Smooth muscle cell (in vitro differentiated cells): ENCODE measurements around the gene RABAC1. TPM values are rescaled to one million over a fixed set of nuclear protein-coding genes. Genes with fewer than 3 reads are reported as not detected.
"Not testable (repeated sequence)": the region's sequence is repeated elsewhere in the genome, so short reads cannot be mapped to it uniquely, and the experiment has no call there.

Experiments
- DNase-seq: peaks from one replicate; lab custom pipeline; 2025; ENCODE audit not compliant: unreplicated experiment; lab: John Stamatoyannopoulos, UW
- H2AFZ ChIP-seq: fragments of 200-600 bp; sonication (generic); 2 replicates; pipeline ENCODE4 v1.6.0; 2016; ENCODE audit warnings: antibody characterized with exemption, low read depth, mild to moderate bottlenecking
- H3F3A ChIP-seq: fragments of 200-600 bp; sonication (generic); 2 replicates; pipeline ENCODE4 v1.6.0; 2017; ENCODE audit warnings: antibody characterized with exemption, low read depth
- H3K27ac ChIP-seq: fragments of 200-600 bp; sonication (generic); 2 replicates; pipeline ENCODE4 v1.5.1; 2016; ENCODE audit warnings: low read depth, mild to moderate bottlenecking
- H3K27me3 ChIP-seq: fragments of 200-600 bp; sonication (generic); 2 replicates; pipeline ENCODE4 v1.6.1; 2016; ENCODE audit warnings: low read depth, mild to moderate bottlenecking
- H3K36me3 ChIP-seq: fragments of 200-600 bp; sonication (generic); 2 replicates; pipeline ENCODE4 v1.5.1; 2016; ENCODE audit warnings: low read depth
- H3K4me1 ChIP-seq: fragments of 200-600 bp; sonication (generic); 2 replicates; pipeline ENCODE4 v1.5.1; 2016; ENCODE audit warnings: low read depth
- H3K4me2 ChIP-seq: fragments of 200-600 bp; sonication (generic); 2 replicates; pipeline ENCODE4 v1.6.0; 2016; ENCODE audit warnings: mild to moderate bottlenecking
- H3K4me3 ChIP-seq: fragments of 200-600 bp; sonication (generic); 2 replicates; pipeline ENCODE4 v1.5.1; 2016; ENCODE audit warnings: mild to moderate bottlenecking
- H3K79me2 ChIP-seq: fragments of 200-600 bp; sonication (generic); 2 replicates; pipeline ENCODE4 v1.6.0; 2016; ENCODE audit warnings: low read depth, mild to moderate bottlenecking
- H3K9ac ChIP-seq: fragments of 200-600 bp; sonication (generic); 2 replicates; pipeline ENCODE4 v1.6.0; 2016; ENCODE audit warnings: low read depth
- H3K9me3 ChIP-seq: fragments of 200-600 bp; sonication (generic); replicated peaks from 2 replicates; pipeline ENCODE4 v1.5.1; 2016; ENCODE audit warnings: low read depth
- H4K20me1 ChIP-seq: fragments of 200-600 bp; sonication (generic); 2 replicates; pipeline ENCODE4 v1.6.0; 2016; ENCODE audit warnings: low read depth
- CTCF ChIP-seq: fragments of 200-600 bp; sonication (generic); IDR thresholded peaks from 2 replicates; pipeline ENCODE4 v1.5.1; 2017; ENCODE audit warnings: borderline replicate concordance, mild to moderate bottlenecking, antibody characterized with exemption; ENCODE audit not compliant: insufficient read depth, poor library complexity, severe bottlenecking
- WGBS: methylation state at CpG from one replicate; pipeline ENCODE4 v1.1.7; 2016; ENCODE audit warnings: low lambda C conversion rate; 5-methylcytosine and 5-hydroxymethylcytosine counted together
- polyA plus RNA-seq: library from polyadenylated mRNA; unstranded; fragments of >200 nt; fragmentation: Nextera tagmentation; extraction: Ambion mirVana; gene quantifications from 2 replicates; pipeline ENCODE4 v1.2.1, GENCODE V29; 2016
- total RNA-seq: library from RNA; depleted of rRNA; stranded (reverse); fragments of >200 nt; gene quantifications from 2 replicates; pipeline ENCODE4 v1.2.3, GENCODE V29; 2014

The RABAC1 gene
- total and polyA plus RNA-seq, 2 experiments from 2014 or later = 304 to 581 TPM

DNA sequence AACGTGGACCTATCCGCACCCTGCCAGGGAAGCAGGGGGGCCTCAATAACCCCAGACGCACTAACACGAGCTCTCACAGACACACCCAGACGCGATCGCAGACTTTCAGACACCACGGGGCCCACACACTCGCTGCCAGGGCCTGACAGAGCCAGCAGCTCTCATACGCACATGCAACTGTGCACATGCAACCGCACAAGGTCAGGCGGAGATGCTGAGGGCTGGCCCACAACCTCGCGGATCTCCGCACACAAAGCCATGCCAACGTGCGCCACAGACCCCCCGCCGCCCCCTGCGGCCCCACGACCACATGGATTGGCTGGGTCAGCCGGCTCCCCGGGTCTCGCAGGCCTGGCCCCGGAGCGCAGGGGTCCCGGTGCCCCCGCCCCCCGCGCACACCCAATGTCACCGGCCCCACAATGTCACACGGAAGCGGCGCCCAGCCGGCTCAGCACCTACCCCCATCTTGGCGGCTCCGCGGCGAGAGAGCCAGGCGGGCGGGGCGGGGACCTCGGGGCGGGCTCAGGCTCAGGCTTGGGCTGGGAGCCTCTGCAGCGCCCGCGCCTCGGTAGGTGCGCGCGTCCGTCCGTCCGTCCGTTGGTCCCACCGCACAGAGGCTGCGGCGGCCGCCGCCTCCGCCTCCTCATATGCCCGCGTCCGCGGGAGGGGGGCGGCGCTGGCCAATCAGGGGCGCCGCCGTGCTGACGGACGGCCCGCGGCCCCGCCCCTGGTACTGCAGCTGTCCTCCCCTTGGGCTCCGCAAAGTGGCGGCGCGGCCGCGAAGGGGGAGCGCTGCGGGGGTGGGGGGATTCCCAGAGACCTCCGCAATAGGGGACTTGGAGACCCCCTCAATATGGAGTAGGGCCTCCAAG lies 34.7 kb upstream of the RABAC1 start, which contains the start of gene ATP1A3:
ATP1A3 (minus strand) TSS at position 619 of the 872 bp plus-strand sequence; CDS start at position 465, 154 bp downstream.
- no peaks in the 10 kb centered on the region for H3K36me3 ChIP-seq
- H3K9me3 ChIP-seq = no peaks in the 10 kb centered on the region
- H4K20me1 ChIP-seq = no peaks in the 10 kb centered on the region
- no peak within 1 kb of the TSS for H2AFZ ChIP-seq
- DNase-seq = no peak
- H3K4me1 ChIP-seq = peaks cover 4% of the 10 kb centered on the region
- H3K9ac ChIP-seq = no peak within 1 kb of the TSS
- 6% methylated on average over 39 of the region's 84 CpGs for WGBS
- no peak within 1 kb of the TSS for H3K27ac ChIP-seq
- no peak for TF ChIP-seq CTCF
- no peaks in the 10 kb centered on the region for H3K79me2 ChIP-seq
- peak within 1 kb of the TSS; percentile 49 for H3K4me3 ChIP-seq
- peak within 1 kb of the TSS; percentile 92 for H3K4me2 ChIP-seq
- no peaks in the 10 kb centered on the region for H3F3A ChIP-seq
- peaks cover 72% of the 10 kb centered on the region for H3K27me3 ChIP-seq

DNA sequence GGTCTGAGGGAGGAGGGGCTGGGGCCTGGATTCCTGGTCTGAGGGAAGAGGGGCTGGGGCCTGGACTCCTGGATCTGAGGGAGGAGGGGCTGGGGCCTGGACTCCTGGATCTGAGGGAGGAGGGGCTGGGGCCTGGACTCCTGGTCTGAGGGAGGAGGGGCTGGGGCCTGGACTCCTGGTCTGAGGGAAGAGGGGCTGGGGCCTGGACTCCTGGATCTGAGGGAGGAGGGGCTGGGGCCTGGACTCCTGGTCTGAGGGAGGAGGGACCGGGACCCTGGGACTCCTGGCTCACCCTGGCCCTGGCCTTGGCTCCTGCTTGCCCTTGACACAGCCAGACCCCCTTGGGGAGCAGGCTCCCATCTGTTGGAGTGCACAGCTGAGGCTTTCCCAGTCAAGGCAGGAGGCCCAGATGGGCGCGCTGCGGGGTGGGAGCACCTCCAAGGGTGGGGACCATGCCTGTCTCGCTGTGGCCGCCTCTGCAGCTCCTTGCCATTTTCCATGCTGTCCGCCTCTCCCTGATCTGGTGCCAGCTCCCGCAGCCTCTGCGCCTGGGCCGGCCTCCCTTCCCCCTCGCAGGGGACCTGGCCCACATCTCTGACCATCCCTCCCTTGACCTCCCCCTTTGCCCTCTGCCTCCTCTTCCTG lies 32.9 kb upstream of the RABAC1 start:
- not testable (repeated sequence) for H3K36me3 ChIP-seq, H3K27ac ChIP-seq, H3K79me2 ChIP-seq, H3F3A ChIP-seq, H2AFZ ChIP-seq, H4K20me1 ChIP-seq, H3K9ac ChIP-seq, H3K9me3 ChIP-seq, DNase-seq, H3K4me3 ChIP-seq, H3K4me1 ChIP-seq, H3K4me2 ChIP-seq
- WGBS = 97% methylated on average over 10 of the region's 11 CpGs
- H3K27me3 ChIP-seq = peaks cover 55% of the 10 kb centered on the region

GRCh38 chr19:41991025-41991424 lies 31.9 kb upstream of the RABAC1 start:
- Histone ChIP-seq H3K4me3 (no peak overlapping the region), H3K36me3 (no peaks in the 10 kb centered on the region), H3K9me3 (no peaks in the 10 kb centered on the region), H3K9ac (no peak overlapping the region), H3K4me1 (peaks cover 4% of the 10 kb centered on the region), H4K20me1 (no peaks in the 10 kb centered on the region), H3K4me2 (no peak overlapping the region), H3K79me2 (no peaks in the 10 kb centered on the region), H3K27me3 (peaks cover 45% of the 10 kb centered on the region), H2AFZ (no peak overlapping the region), H3K27ac (no peak overlapping the region), H3F3A (no peaks in the 10 kb centered on the region)
- DNase-seq = no peak
- WGBS = 74% methylated on average over 12 of the region's 15 CpGs
- TF ChIP-seq CTCF = no peak

DNA sequence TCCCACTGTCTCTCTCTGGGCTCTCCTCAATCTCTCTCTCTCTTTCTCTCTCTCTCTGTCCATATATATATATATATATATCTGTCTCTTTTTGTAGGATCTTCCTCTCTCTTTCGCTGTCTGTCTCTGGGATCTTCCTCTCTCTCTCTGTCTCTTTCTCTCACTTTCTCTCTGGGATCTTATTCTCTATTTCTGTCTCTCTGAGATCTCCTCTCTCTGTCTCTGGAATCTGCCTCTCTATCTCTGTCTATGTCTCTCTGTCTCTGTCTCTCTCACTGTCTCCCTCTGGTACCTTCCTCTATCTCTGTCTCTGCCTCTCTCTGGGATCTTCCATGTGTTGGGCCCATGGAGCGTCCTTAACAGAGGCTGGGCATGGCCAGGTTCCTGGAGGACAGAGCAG lies 31.5 kb upstream of the RABAC1 start:
- H3K27ac ChIP-seq = no peak overlapping the region
- 86% methylated on average over 2 of the region's 2 CpGs for WGBS
- no peak for DNase-seq

More for the DNA sequence above, 31.5 kb upstream of the RABAC1 start:
- H3K36me3 ChIP-seq = no peaks in the 10 kb centered on the region
- H3F3A ChIP-seq = no peaks in the 10 kb centered on the region
- no peaks in the 10 kb centered on the region for H4K20me1 ChIP-seq
- no peak overlapping the region for H3K4me2 ChIP-seq
- TF ChIP-seq CTCF = no peak
- no peak overlapping the region for H3K9ac ChIP-seq
- H3K79me2 ChIP-seq = no peaks in the 10 kb centered on the region
- H3K27me3 ChIP-seq = peaks cover 41% of the 10 kb centered on the region
- H3K4me3 ChIP-seq = no peak overlapping the region
- no peaks in the 10 kb centered on the region for H3K9me3 ChIP-seq
- H2AFZ ChIP-seq = no peak overlapping the region
- H3K4me1 ChIP-seq = peaks cover 4% of the 10 kb centered on the region
